K562 (cell line): ENCODE data around the gene DLGAP1. TPM values are rescaled to one million over a fixed set of nuclear protein-coding genes. Genes with fewer than 3 reads are reported as not detected.

Experiments used
- ARID1B ChIP-seq: fragments of 450-650 bp; IDR thresholded peaks from 2 replicates; pipeline ENCODE4 v1.6.1; 2016; ENCODE audit warnings: antibody characterized with exemption, mild to moderate bottlenecking, inconsistent platforms
- FOXM1 ChIP-seq, 2 experiments: fragments of 450-650 bp in 1 of 2; sonication (generic) in 1 of 2; formaldehyde crosslinking in 1 of 2; IDR thresholded peaks; 2 replicates each; pipeline versions ENCODE4 v1.6.1 to v1.9.0; 2017 to 2022; ENCODE audit warnings: low read depth in 2 of 2, mild to moderate bottlenecking in 2 of 2, missing genetic modification reagents in 1 of 2, moderate library complexity in 1 of 2
- GABPB1 ChIP-seq: sonication (generic); formaldehyde crosslinking; IDR thresholded peaks from 2 replicates; pipeline ENCODE4 v1.8.0; 2022; ENCODE audit warnings: mild to moderate bottlenecking, missing genetic modification reagents
- HOXB6 ChIP-seq: fragments of 250-450 bp; sonication (Bioruptor Pico); IDR thresholded peaks from 2 replicates; pipeline ENCODE4 v1.5.1; 2022; ENCODE audit warnings: mild to moderate bottlenecking, borderline replicate concordance
- NFYB ChIP-seq: IDR thresholded peaks from 2 replicates; pipeline ENCODE4 v1.6.1; 2011; ENCODE audit warnings: mild to moderate bottlenecking, moderate library complexity; ENCODE audit not compliant: insufficient read length; ENCODE audit errors: extremely low read depth
- NR3C1 ChIP-seq: sonication (generic); formaldehyde crosslinking; IDR thresholded peaks from 2 replicates; pipeline ENCODE4 v1.8.1; 2022; ENCODE audit warnings: missing genetic modification reagents
- NUFIP1 ChIP-seq: fragments of 450-650 bp; IDR thresholded peaks from 2 replicates; pipeline ENCODE4 v1.6.1; 2018; ENCODE audit not compliant: partially characterized antibody
- PBX2 ChIP-seq, 2 experiments: IDR thresholded peaks in 1 of 2; conservative IDR thresholded peaks in 1 of 2; 2 replicates each; pipeline ENCODE4 v1.6.1; 2016; ENCODE audit warnings: low read depth in 2 of 2, mild to moderate bottlenecking in 1 of 2, missing compliant biosample characterization in 1 of 2, missing genetic modification characterization in 1 of 2, moderate library complexity in 1 of 2
- PHB2 ChIP-seq: fragments of 450-650 bp; IDR thresholded peaks from 2 replicates; pipeline ENCODE4 v1.6.1; 2017; ENCODE audit warnings: low read depth
- PHF20 ChIP-seq: fragments of 450-650 bp; IDR thresholded peaks from 2 replicates; pipeline ENCODE4 v1.6.1; 2018; ENCODE audit not compliant: partially characterized antibody
- PTRF ChIP-seq: fragments of 450-650 bp; IDR thresholded peaks from 2 replicates; pipeline ENCODE4 v1.6.1; 2016; ENCODE audit warnings: mild to moderate bottlenecking, missing genetic modification characterization, missing compliant biosample characterization
- RAD51 ChIP-seq: fragments of 450-650 bp; IDR thresholded peaks from 2 replicates; pipeline ENCODE4 v1.7.1; 2016; ENCODE audit warnings: low read depth, mild to moderate bottlenecking, borderline replicate concordance
- polyA plus RNA-seq, 8 experiments: library from polyadenylated mRNA; depleted of rRNA in 4 of 8; stranded (reverse) in 5 of 8; unstranded in 3 of 8; fragments of >200 nt; fragmentation: Nextera tagmentation in 2 of 8; fragmentation: Illumina TruSeq in 1 of 8; extraction: Ambion mirVana in 2 of 8; extraction: Trizol in 1 of 8; gene quantifications; 2 replicates each; pipeline versions ENCODE4 v1.2.1 to v1.2.3, GENCODE V29; 2011 to 2014; ENCODE audit warnings: inconsistent platforms in 1 of 8, missing spikeins in 1 of 8
- total RNA-seq, 7 experiments: library from RNA; depleted of rRNA in 6 of 7; stranded (reverse); fragments of >200 nt in 6 of 7; fragmentation: Illumina TruSeq in 2 of 7; extraction: Trizol in 2 of 7; gene quantifications; 2 replicates each; pipeline versions ENCODE4 v1.2.1 to v1.2.3, GENCODE V29; 2011 to 2021; ENCODE audit warnings: low replicate concordance in 1 of 7
- TF ChIP-seq, protein P1 (sequence below): sonication (generic); formaldehyde crosslinking; IDR thresholded peaks from 2 replicates; pipeline ENCODE4 v1.8.0; 2022; ENCODE audit warnings: mild to moderate bottlenecking, missing genetic modification reagents
- TF ChIP-seq, protein P2 (sequence below): fragments of 450-650 bp; formaldehyde crosslinking; IDR thresholded peaks from 2 replicates; pipeline ENCODE4 v1.4.0; 2020; ENCODE audit warnings: mild to moderate bottlenecking, moderate library complexity
- TF ChIP-seq, protein P3 (sequence below): fragments of 200-800 bp; sonication (Bioruptor generic); IDR thresholded peaks from 2 replicates; pipeline ENCODE4 v1.6.1; 2016; ENCODE audit warnings: missing genetic modification characterization, missing compliant biosample characterization

The DLGAP1 gene
- total and polyA plus RNA-seq, 9 of the 15 experiments (the other 6 are each of a cell fraction or from before 2014, with no cell fraction given): 0.04 to 0.22 (median 0.08) TPM

- TF ChIP-seq GABPB1 (peak; percentile 63; the same call in 1 of the 2 replicates), FOXM1 (IDR thresholded peaks at IDR 0.05; ENCODE audit: low read depth) (peak; percentile 60; the same call in 1 of the 2 replicates), FOXM1 (CRISPR knock-in tag; IDR thresholded peaks at IDR 0.05; ENCODE audit: low read depth) (no peak), RAD51 (no peak), NUFIP1 (no peak), NR3C1 (CRISPR knock-in tag) (no peak), ARID1B (no peak; the same call in 1 of the 2 replicates), PTRF (no peak), PHF20 (no peak), PHB2 (no peak), PBX2 (CRISPR knock-in tag; IDR thresholded peaks at IDR 0.05; ENCODE audit: low read depth) (no peak), PBX2 (tag; conservative IDR thresholded peaks at IDR 0.05; ENCODE audit: low read depth) (no peak), HOXB6 (CRISPR knock-in tag) (no peak), NFYB (no peak)
- TF ChIP-seq, protein P1, sequence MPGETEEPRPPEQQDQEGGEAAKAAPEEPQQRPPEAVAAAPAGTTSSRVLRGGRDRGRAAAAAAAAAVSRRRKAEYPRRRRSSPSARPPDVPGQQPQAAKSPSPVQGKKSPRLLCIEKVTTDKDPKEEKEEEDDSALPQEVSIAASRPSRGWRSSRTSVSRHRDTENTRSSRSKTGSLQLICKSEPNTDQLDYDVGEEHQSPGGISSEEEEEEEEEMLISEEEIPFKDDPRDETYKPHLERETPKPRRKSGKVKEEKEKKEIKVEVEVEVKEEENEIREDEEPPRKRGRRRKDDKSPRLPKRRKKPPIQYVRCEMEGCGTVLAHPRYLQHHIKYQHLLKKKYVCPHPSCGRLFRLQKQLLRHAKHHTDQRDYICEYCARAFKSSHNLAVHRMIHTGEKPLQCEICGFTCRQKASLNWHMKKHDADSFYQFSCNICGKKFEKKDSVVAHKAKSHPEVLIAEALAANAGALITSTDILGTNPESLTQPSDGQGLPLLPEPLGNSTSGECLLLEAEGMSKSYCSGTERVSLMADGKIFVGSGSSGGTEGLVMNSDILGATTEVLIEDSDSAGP: no peak
- TF ChIP-seq, protein P2, sequence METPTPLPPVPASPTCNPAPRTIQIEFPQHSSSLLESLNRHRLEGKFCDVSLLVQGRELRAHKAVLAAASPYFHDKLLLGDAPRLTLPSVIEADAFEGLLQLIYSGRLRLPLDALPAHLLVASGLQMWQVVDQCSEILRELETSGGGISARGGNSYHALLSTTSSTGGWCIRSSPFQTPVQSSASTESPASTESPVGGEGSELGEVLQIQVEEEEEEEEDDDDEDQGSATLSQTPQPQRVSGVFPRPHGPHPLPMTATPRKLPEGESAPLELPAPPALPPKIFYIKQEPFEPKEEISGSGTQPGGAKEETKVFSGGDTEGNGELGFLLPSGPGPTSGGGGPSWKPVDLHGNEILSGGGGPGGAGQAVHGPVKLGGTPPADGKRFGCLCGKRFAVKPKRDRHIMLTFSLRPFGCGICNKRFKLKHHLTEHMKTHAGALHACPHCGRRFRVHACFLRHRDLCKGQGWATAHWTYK (CRISPR knock-in tag): no peak
- TF ChIP-seq, protein P3, sequence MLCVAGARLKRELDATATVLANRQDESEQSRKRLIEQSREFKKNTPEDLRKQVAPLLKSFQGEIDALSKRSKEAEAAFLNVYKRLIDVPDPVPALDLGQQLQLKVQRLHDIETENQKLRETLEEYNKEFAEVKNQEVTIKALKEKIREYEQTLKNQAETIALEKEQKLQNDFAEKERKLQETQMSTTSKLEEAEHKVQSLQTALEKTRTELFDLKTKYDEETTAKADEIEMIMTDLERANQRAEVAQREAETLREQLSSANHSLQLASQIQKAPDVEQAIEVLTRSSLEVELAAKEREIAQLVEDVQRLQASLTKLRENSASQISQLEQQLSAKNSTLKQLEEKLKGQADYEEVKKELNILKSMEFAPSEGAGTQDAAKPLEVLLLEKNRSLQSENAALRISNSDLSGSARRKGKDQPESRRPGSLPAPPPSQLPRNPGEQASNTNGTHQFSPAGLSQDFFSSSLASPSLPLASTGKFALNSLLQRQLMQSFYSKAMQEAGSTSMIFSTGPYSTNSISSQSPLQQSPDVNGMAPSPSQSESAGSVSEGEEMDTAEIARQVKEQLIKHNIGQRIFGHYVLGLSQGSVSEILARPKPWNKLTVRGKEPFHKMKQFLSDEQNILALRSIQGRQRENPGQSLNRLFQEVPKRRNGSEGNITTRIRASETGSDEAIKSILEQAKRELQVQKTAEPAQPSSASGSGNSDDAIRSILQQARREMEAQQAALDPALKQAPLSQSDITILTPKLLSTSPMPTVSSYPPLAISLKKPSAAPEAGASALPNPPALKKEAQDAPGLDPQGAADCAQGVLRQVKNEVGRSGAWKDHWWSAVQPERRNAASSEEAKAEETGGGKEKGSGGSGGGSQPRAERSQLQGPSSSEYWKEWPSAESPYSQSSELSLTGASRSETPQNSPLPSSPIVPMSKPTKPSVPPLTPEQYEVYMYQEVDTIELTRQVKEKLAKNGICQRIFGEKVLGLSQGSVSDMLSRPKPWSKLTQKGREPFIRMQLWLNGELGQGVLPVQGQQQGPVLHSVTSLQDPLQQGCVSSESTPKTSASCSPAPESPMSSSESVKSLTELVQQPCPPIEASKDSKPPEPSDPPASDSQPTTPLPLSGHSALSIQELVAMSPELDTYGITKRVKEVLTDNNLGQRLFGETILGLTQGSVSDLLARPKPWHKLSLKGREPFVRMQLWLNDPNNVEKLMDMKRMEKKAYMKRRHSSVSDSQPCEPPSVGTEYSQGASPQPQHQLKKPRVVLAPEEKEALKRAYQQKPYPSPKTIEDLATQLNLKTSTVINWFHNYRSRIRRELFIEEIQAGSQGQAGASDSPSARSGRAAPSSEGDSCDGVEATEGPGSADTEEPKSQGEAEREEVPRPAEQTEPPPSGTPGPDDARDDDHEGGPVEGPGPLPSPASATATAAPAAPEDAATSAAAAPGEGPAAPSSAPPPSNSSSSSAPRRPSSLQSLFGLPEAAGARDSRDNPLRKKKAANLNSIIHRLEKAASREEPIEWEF: no peak
These were observed 683.8 kb downstream of the DLGAP1 start (continued) for GRCh38 chr18:3771121-3771971.
